NCI-H748 (cell line): Measurements from ENCODE around the gene COX6B1.
"Not testable (repeated sequence)": the region's sequence is repeated elsewhere in the genome, so short reads cannot be mapped to it uniquely, and the experiment has no call there.

Experiments used
- DNase-seq: peaks from one replicate; lab custom pipeline; 2025; ENCODE audit not compliant: unreplicated experiment; lab: John Stamatoyannopoulos, UW

The COX6B1 gene

GRCh38 chr19:35633727-35634440 lies 14.2 kb upstream of the COX6B1 start:
- no peak for DNase-seq

GRCh38 chr19:35636651-35637050 lies 11.5 kb upstream of the COX6B1 start:
- DNase-seq = no peak

- DNase-seq = no peak
Observed at GRCh38 chr19:35637165-35637564, 11.0 kb upstream of the COX6B1 start.

GRCh38 chr19:35639321-35639639 lies 8.8 kb upstream of the COX6B1 start:
- no peak for DNase-seq

GRCh38 chr19:35639863-35640262 lies 8.3 kb upstream of the COX6B1 start:
- no peak for DNase-seq

GRCh38 chr19:35641515-35642151 lies 6.5 kb upstream of the COX6B1 start, which contains the start of gene ETV2:
TSS of gene ETV2 (plus strand) at chr19:35641745. CDS start at chr19:35642461, 716 bp downstream.
- no peak for DNase-seq

GRCh38 chr19:35642312-35642711 lies 5.8 kb upstream of the COX6B1 start:
- no peak for DNase-seq

GRCh38 chr19:35642798-35643254 lies 5.3 kb upstream of the COX6B1 start:
- no peak for DNase-seq

GRCh38 chr19:35643255-35644205 lies 4.6 kb upstream of the COX6B1 start:
- peak; percentile 93 for DNase-seq

GRCh38 chr19:35644206-35644986 lies 3.7 kb upstream of the COX6B1 start:
- DNase-seq = peak; percentile 99

GRCh38 chr19:35644987-35645679 lies 3.0 kb upstream of the COX6B1 start:
- peak; percentile 82 for DNase-seq

- no peak for DNase-seq
Observed at GRCh38 chr19:35645680-35646511, 2.2 kb upstream of the COX6B1 start.

- DNase-seq = no peak
Observed at GRCh38 chr19:35650581-35650980, 2.5 kb downstream of the COX6B1 start.

GRCh38 chr19:35654828-35655227 lies 6.7 kb downstream of the COX6B1 start:
- not testable (repeated sequence) for DNase-seq

GRCh38 chr19:35655600-35655999 lies 7.5 kb downstream of the COX6B1 start:
- DNase-seq = no peak

GRCh38 chr19:35656700-35657099 lies 8.6 kb downstream of the COX6B1 start:
- DNase-seq = no peak

GRCh38 chr19:35657904-35658700 lies 10.0 kb downstream of the COX6B1 start:
- no peak for DNase-seq

- no peak for DNase-seq
Observed at GRCh38 chr19:35661995-35662340, 13.8 kb downstream of the COX6B1 start.

GRCh38 chr19:35663981-35664380 lies 15.9 kb downstream of the COX6B1 start:
- DNase-seq = no peak
